H1 (cell line): ENCODE data around the gene CACNB2. TPM values are rescaled to one million over a fixed set of nuclear protein-coding genes. Genes with fewer than 3 reads are reported as not detected.

Experiments
- CTCF ChIA-PET: fragments of 300-600 bp; sonication (Branson Sonifier 250); formaldehyde crosslinking; loops from one replicate; lab custom pipeline; 2021; ENCODE audit not compliant: partially characterized antibody; lab: Charles Lee
- POLR2A ChIA-PET: fragments of 300-600 bp; sonication (Branson Sonifier 250); formaldehyde crosslinking; loops from one replicate; lab custom pipeline; 2021; ENCODE audit warnings: inconsistent platforms; ENCODE audit not compliant: partially characterized antibody; lab: Charles Lee
- DNase-seq, 2 experiments: peaks; one replicate each; pipeline versions ENCODE4 v3.0.0 to v3.0.0-alpha.2; 2010 to 2022; ENCODE audit warnings: low spot score in 2 of 2, low read depth in 1 of 2, mixed read lengths in 1 of 2
- FAIRE-seq: peaks from 2 replicates; lab custom pipeline; 2011; peaks lifted over from hg19 to GRCh38; lab: Jason Lieb, UNC
- H2AFZ ChIP-seq: 2 replicates; pipeline ENCODE4 v1.8.1; 2012; ENCODE audit warnings: low read length, inconsistent platforms
- H2AK5ac ChIP-seq: 2 replicates; pipeline ENCODE4 v1.6.1; 2013; ENCODE audit warnings: low read depth, low read length
- H2BK120ac ChIP-seq: replicated peaks from 2 replicates; pipeline ENCODE3; 2013; ENCODE audit warnings: low read depth, low read length, inconsistent platforms
- H2BK12ac ChIP-seq: 2 replicates; pipeline ENCODE4 v1.6.1; 2013; ENCODE audit warnings: low read depth, low read length
- H2BK15ac ChIP-seq: 2 replicates; pipeline ENCODE4 v1.6.1; 2013; ENCODE audit warnings: low read length
- H2BK20ac ChIP-seq: 2 replicates; pipeline ENCODE4 v1.6.1; 2013; ENCODE audit warnings: low read length
- H2BK5ac ChIP-seq: 2 replicates; pipeline ENCODE4 v1.6.1; 2013; ENCODE audit warnings: low read depth, low read length
- H3K14ac ChIP-seq: 2 replicates; pipeline ENCODE4 v1.6.1; 2013; ENCODE audit warnings: inconsistent platforms; ENCODE audit not compliant: insufficient read length
- H3K18ac ChIP-seq: 2 replicates; pipeline ENCODE4 v1.6.1; 2013; ENCODE audit warnings: low read length; ENCODE audit errors: extremely low read depth
- H3K23ac ChIP-seq: 2 replicates; pipeline ENCODE4 v1.6.1; 2013; ENCODE audit warnings: inconsistent platforms; ENCODE audit not compliant: insufficient read length
- H3K23me2 ChIP-seq: 2 replicates; pipeline ENCODE4 v1.6.1; 2013; ENCODE audit warnings: low read depth, low read length
- H3K27ac ChIP-seq: 2 replicates; pipeline ENCODE4 v1.6.1; 2011; ENCODE audit warnings: low read depth, low read length, inconsistent platforms
- H3K27me3 ChIP-seq, 4 experiments: replicated peaks in 1 of 4; 1 replicate in 1 of 4; 2 replicates in 3 of 4; pipeline versions ENCODE4 v1.6.1 to v1.8.1; 2011 to 2013; ENCODE audit warnings: low read length in 3 of 4, mild to moderate bottlenecking in 3 of 4, inconsistent platforms in 2 of 4, mixed read lengths in 2 of 4, moderate library complexity in 1 of 4; ENCODE audit not compliant: control insufficient read depth in 3 of 4, insufficient read depth in 3 of 4; ENCODE audit errors: extremely low read depth in 1 of 4
- H3K36me3 ChIP-seq, 4 experiments: 2 replicates each; pipeline versions ENCODE4 v1.6.1 to v1.8.1; 2011 to 2013; ENCODE audit warnings: mild to moderate bottlenecking in 4 of 4, low read length in 3 of 4, moderate library complexity in 2 of 4, control low read depth in 1 of 4, inconsistent platforms in 1 of 4; ENCODE audit not compliant: insufficient read depth in 4 of 4, control insufficient read depth in 2 of 4
- H3K4ac ChIP-seq: replicated peaks from 2 replicates; pipeline ENCODE3; 2013; ENCODE audit warnings: low read length, low read depth, mixed read lengths, inconsistent platforms; ENCODE audit not compliant: insufficient read length
- H3K4me1 ChIP-seq, 4 experiments: replicated peaks in 1 of 4; 1 replicate in 1 of 4; 2 replicates in 3 of 4; pipeline versions ENCODE4 v1.6.1 to v1.8.1; 2011 to 2013; ENCODE audit warnings: low read length in 3 of 4, inconsistent platforms in 2 of 4, mixed read lengths in 1 of 4; ENCODE audit not compliant: insufficient read depth in 4 of 4, control insufficient read depth in 3 of 4
- H3K4me2 ChIP-seq, 2 experiments: 2 replicates each; pipeline versions ENCODE4 v1.6.1 to v1.8.1; 2011 to 2013; ENCODE audit warnings: low read depth in 2 of 2, low read length in 2 of 2, control low read depth in 1 of 2, inconsistent platforms in 1 of 2, mild to moderate bottlenecking in 1 of 2; ENCODE audit not compliant: insufficient read depth in 1 of 2
- H3K4me3 ChIP-seq, 4 experiments: fragments of 200-600, 300-600 bp in 1 of 4; sonication (generic), shearing (Covaris generic), sonication (Bioruptor Twin) in 1 of 4; 2 replicates each; pipeline versions ENCODE4 v1.5.1 to v1.8.1; 2011 to 2016; ENCODE audit warnings: low read length in 4 of 4, low read depth in 3 of 4, control low read depth in 2 of 4, inconsistent platforms in 2 of 4, mild to moderate bottlenecking in 2 of 4, mixed read lengths in 1 of 4, moderate library complexity in 1 of 4; ENCODE audit not compliant: insufficient read depth in 2 of 4; ENCODE audit errors: extremely low read depth in 1 of 4
- H3K56ac ChIP-seq: replicated peaks from 2 replicates; pipeline ENCODE3; 2013; ENCODE audit warnings: low read depth, mild to moderate bottlenecking, mixed read lengths, low read length, inconsistent platforms; ENCODE audit not compliant: insufficient read length
- H3K79me1 ChIP-seq: 2 replicates; pipeline ENCODE4 v1.6.1; 2013; ENCODE audit warnings: low read depth, low read length, control low read depth
- H3K79me2 ChIP-seq, 2 experiments: 2 replicates each; pipeline versions ENCODE4 v1.6.1 to v1.8.1; 2012 to 2013; ENCODE audit warnings: low read length in 2 of 2, mild to moderate bottlenecking in 2 of 2, inconsistent platforms in 1 of 2; ENCODE audit not compliant: insufficient read depth in 2 of 2, control insufficient read depth in 1 of 2
- H3K9ac ChIP-seq, 4 experiments: replicated peaks in 1 of 4; 1 replicate in 1 of 4; 2 replicates in 3 of 4; pipeline versions ENCODE4 v1.6.1 to v1.8.1; 2011 to 2013; ENCODE audit warnings: low read depth in 3 of 4, low read length in 3 of 4, control low read depth in 2 of 4, mild to moderate bottlenecking in 2 of 4, moderate library complexity in 2 of 4, inconsistent platforms in 1 of 4; ENCODE audit errors: extremely low read depth in 1 of 4
- H3K9me3 ChIP-seq, 2 experiments: 2 replicates each; pipeline versions ENCODE4 v1.6.1 to v1.8.1; 2012 to 2013; ENCODE audit warnings: mild to moderate bottlenecking in 2 of 2, moderate library complexity in 2 of 2, control low read depth in 1 of 2, inconsistent platforms in 1 of 2, low read depth in 1 of 2, low read length in 1 of 2, mixed read lengths in 1 of 2; ENCODE audit not compliant: insufficient read depth in 2 of 2
- H4K20me1 ChIP-seq, 2 experiments: replicated peaks in 1 of 2; 2 replicates each; pipeline versions ENCODE3 to v1.8.1; 2011 to 2013; ENCODE audit warnings: inconsistent platforms in 2 of 2, low read length in 2 of 2, mild to moderate bottlenecking in 1 of 2; ENCODE audit not compliant: insufficient read depth in 2 of 2, control insufficient read depth in 1 of 2
- H4K5ac ChIP-seq: 2 replicates; pipeline ENCODE4 v1.6.1; 2013; ENCODE audit warnings: low read length, low read depth, mixed read lengths, inconsistent platforms; ENCODE audit not compliant: insufficient read length
- H4K8ac ChIP-seq: 2 replicates; pipeline ENCODE4 v1.8.0; 2013; ENCODE audit warnings: mild to moderate bottlenecking, moderate library complexity, low read length, inconsistent platforms; ENCODE audit not compliant: insufficient read depth; ENCODE audit errors: extremely low read depth
- H4K91ac ChIP-seq: replicated peaks from 2 replicates; pipeline ENCODE3; 2013; ENCODE audit warnings: low read length, mixed read lengths, inconsistent platforms; ENCODE audit not compliant: insufficient read length
- ASH2L ChIP-seq: fragments of 200-600, 300-600 bp; sonication (generic); IDR thresholded peaks from one replicate; pipeline ENCODE4 v1.7.1; 2017; ENCODE audit warnings: low read length
- CBX8 ChIP-seq: fragments of 300-800, 300-1000 bp; sonication (generic); IDR thresholded peaks from 2 replicates; pipeline ENCODE4 v1.7.1; 2016; ENCODE audit warnings: low read depth, low read length, borderline replicate concordance
- EGR1 ChIP-seq: IDR thresholded peaks from 2 replicates; pipeline ENCODE4 v1.6.1; 2011; ENCODE audit warnings: low read depth, low read length, borderline replicate concordance
- EZH2 ChIP-seq: fragments of 200-600 bp; sonication (generic); IDR thresholded peaks from 2 replicates; pipeline ENCODE4 v1.7.1; 2012; ENCODE audit warnings: low read depth, mild to moderate bottlenecking, moderate library complexity, low read length, inconsistent platforms; ENCODE audit not compliant: severe bottlenecking
- KDM5A ChIP-seq: fragments of 200-600 bp; IDR thresholded peaks from 2 replicates; pipeline ENCODE4 v1.7.1; 2012; ENCODE audit warnings: mild to moderate bottlenecking, low read length, inconsistent platforms, mixed read lengths
- POLR2A ChIP-seq, 2 experiments: IDR thresholded peaks; 1 replicate in 1 of 2; 2 replicates in 1 of 2; pipeline ENCODE4 v1.6.1; 2011; ENCODE audit warnings: low read depth in 2 of 2, low read length in 2 of 2, mild to moderate bottlenecking in 2 of 2; ENCODE audit errors: control extremely low read depth in 1 of 2
- RXRA ChIP-seq: IDR thresholded peaks from 2 replicates; pipeline ENCODE4 v1.6.1; 2011; ENCODE audit warnings: low read depth, mild to moderate bottlenecking, low read length, moderate library complexity; ENCODE audit not compliant: insufficient read depth
- SP2 ChIP-seq: IDR thresholded peaks from 2 replicates; pipeline ENCODE4 v1.6.1; 2012; ENCODE audit warnings: mild to moderate bottlenecking, low read length, inconsistent platforms
- USF2 ChIP-seq: IDR thresholded peaks from 2 replicates; pipeline ENCODE4 v1.6.1; 2011; ENCODE audit warnings: low read length, improper control_type of control experiment
- WGBS, 2 experiments: shearing (Covaris generic) in 1 of 2; methylation state at CpG; one replicate each; pipeline versions ENCODE4 v1.1.6 to v1.1.7; 2013 to 2015; ENCODE audit warnings: low lambda C conversion rate in 2 of 2, mixed read lengths in 2 of 2, inconsistent platforms in 1 of 2, low coverage in 1 of 2, missing lambda C conversion rate in 1 of 2; ENCODE audit not compliant: insufficient replicate concordance in 2 of 2, insufficient coverage in 1 of 2, insufficient read length in 1 of 2; ENCODE audit errors: extremely low coverage in 1 of 2, missing lambda C conversion rate in 1 of 2; 5-methylcytosine and 5-hydroxymethylcytosine counted together
- polyA plus RNA-seq, 7 experiments: library from polyadenylated mRNA; depleted of rRNA in 3 of 7; stranded (reverse) in 5 of 7; unstranded in 2 of 7; fragments of >200 nt in 5 of 7; fragments of 200-250 nt in 2 of 7; gene quantifications; 1 replicate in 5 of 7; 2 replicates in 1 of 7; 4 replicates in 1 of 7; pipeline versions ENCODE4 v1.2.1 to v1.2.3, GENCODE V29; 2011 to 2013; ENCODE audit warnings: missing spikeins in 2 of 7, mixed read lengths in 2 of 7
- total RNA-seq: library from RNA; stranded (reverse); fragmentation: NEBNext Ultra II Directional; extraction: Animal tissue kit (Norgen Biotek cat#: 25700); gene quantifications from 2 replicates; pipeline ENCODE4 v1.2.1, GENCODE V29; 2021
- TF ChIP-seq, protein P1 (sequence below): IDR thresholded peaks from 2 replicates; pipeline ENCODE4 v1.6.1; 2012; ENCODE audit warnings: inconsistent platforms
- TF ChIP-seq, protein P2 (sequence below): IDR thresholded peaks from 2 replicates; pipeline ENCODE4 v1.6.1; 2012; ENCODE audit warnings: low read length, inconsistent platforms

Gene CACNB2
- total and polyA plus RNA-seq, 2 of the 8 experiments (the other 6 are each of a cell fraction or from before 2014, with no cell fraction given), result 2.4 to 3.2 TPM

DNA sequence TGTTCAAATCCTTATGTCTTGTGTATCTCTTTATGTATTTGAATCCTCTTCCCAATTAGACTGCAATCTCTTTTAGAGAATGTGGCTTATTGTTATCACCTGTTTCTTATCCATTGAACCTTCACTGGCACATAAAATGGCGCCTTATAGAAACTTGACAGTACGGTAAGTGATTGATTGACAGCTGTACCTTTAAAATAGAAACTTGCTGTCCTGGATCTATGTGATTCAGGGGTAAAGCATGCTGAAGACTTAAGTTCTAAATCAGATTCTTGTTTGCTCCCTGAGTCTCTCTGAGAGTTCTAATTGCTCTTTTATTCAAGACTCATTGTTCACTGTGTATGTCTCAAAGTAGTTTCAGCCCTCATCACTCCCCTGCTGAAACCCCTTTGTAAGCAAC lies 91.3 kb downstream of the CACNB2 start:
- Histone ChIP-seq H4K5ac (no peak overlapping the region), H4K8ac (no peak overlapping the region), H3K4ac (no peak overlapping the region), H3K56ac (no peak overlapping the region), H3K23me2 (no peaks in the 10 kb centered on the region), H3K27me3 (no peaks in the 10 kb centered on the region), H3K79me2 (no peaks in the 10 kb centered on the region), H2AFZ (no peak overlapping the region), H2BK20ac (no peak overlapping the region), H3K18ac (no peak overlapping the region), H3K36me3 (no peaks in the 10 kb centered on the region), H3K14ac (no peak overlapping the region), H2BK15ac (no peak overlapping the region), H3K4me2 (no peak overlapping the region), H4K20me1 (no peaks in the 10 kb centered on the region), H3K79me1 (no peaks in the 10 kb centered on the region), H3K4me1 (peaks cover 0 to 9% (median 3%) of the 10 kb centered on the region in 4 experiments; a peak in 3 of 7 replicates), H3K27ac (no peak overlapping the region), H2BK12ac (no peak overlapping the region), H3K4me3 (no peak overlapping the region), H4K91ac (no peak overlapping the region), H2AK5ac (no peak overlapping the region), H3K23ac (no peak overlapping the region), H3K9me3 (no peaks in the 10 kb centered on the region), H2BK120ac (no peak overlapping the region), H3K9ac (no peak overlapping the region), H2BK5ac (no peak overlapping the region)
- CTCF ChIA-PET, result interaction anchor here (1.0 kb wide), 1 partner anchor 15 kb away, joined by 3 read pairs; no protein-coding TSS in a partner anchor
- DNase-seq (no peak), FAIRE-seq (no peak)
- POLR2A ChIA-PET, result no interaction called here
- WGBS, 2 experiments, result 89% methylated on average over 2 of the region's 2 CpGs; no CpG with 5 or more reads in 1 of the 2 experiments
- TF ChIP-seq EZH2, result no peak
- TF ChIP-seq USF2, result no peak
- no peak for TF ChIP-seq POLR2A (IDR thresholded peaks at IDR 0.05; ENCODE audit: control extremely low read depth in 1 of 2, low read depth in 2 of 2, low read length in 2 of 2)
- TF ChIP-seq, protein P1, sequence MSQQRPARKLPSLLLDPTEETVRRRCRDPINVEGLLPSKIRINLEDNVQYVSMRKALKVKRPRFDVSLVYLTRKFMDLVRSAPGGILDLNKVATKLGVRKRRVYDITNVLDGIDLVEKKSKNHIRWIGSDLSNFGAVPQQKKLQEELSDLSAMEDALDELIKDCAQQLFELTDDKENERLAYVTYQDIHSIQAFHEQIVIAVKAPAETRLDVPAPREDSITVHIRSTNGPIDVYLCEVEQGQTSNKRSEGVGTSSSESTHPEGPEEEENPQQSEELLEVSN, result no peak
- TF ChIP-seq EGR1, result no peak
- TF ChIP-seq CBX8, result no peak
- TF ChIP-seq RXRA, result no peak
- no peak for TF ChIP-seq KDM5A
- TF ChIP-seq, protein P2, sequence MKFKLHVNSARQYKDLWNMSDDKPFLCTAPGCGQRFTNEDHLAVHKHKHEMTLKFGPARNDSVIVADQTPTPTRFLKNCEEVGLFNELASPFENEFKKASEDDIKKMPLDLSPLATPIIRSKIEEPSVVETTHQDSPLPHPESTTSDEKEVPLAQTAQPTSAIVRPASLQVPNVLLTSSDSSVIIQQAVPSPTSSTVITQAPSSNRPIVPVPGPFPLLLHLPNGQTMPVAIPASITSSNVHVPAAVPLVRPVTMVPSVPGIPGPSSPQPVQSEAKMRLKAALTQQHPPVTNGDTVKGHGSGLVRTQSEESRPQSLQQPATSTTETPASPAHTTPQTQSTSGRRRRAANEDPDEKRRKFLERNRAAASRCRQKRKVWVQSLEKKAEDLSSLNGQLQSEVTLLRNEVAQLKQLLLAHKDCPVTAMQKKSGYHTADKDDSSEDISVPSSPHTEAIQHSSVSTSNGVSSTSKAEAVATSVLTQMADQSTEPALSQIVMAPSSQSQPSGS, result no peak
- TF ChIP-seq ASH2L, result no peak
- TF ChIP-seq SP2, result no peak
